GM18858 (cell line): ENCODE measurements around the gene MARCHF3.
"Not testable (repeated sequence)": the region's sequence is repeated elsewhere in the genome, so short reads cannot be mapped to it uniquely, and the experiment has no call there.

Experiments
- ATAC-seq: cut with Tn5 transposase; IDR thresholded peaks from one replicate; pipeline ENCODE4 v1.9.1; 2021; ENCODE audit not compliant: unreplicated experiment

The MARCHF3 gene

GRCh38 chr5:127013407-127013806, 17.0 kb downstream of the MARCHF3 start:
- ATAC-seq = no peak

GRCh38 chr5:127012916-127013315, 17.4 kb downstream of the MARCHF3 start:
- ATAC-seq = no peak

- peak; percentile 55 for ATAC-seq
Measured at GRCh38 chr5:127011961-127012644, 18.3 kb downstream of the MARCHF3 start.

GRCh38 chr5:127011153-127011552, 19.2 kb downstream of the MARCHF3 start:
- ATAC-seq = no peak

- ATAC-seq = no peak
Measured at GRCh38 chr5:127010362-127010761, 20.0 kb downstream of the MARCHF3 start.

GRCh38 chr5:127009784-127010183, 20.6 kb downstream of the MARCHF3 start:
- ATAC-seq = no peak

GRCh38 chr5:127008300-127008975, 21.9 kb downstream of the MARCHF3 start:
- ATAC-seq = no peak

- ATAC-seq = no peak
Measured at GRCh38 chr5:127007522-127007921, 22.8 kb downstream of the MARCHF3 start.

GRCh38 chr5:127006744-127007143, 23.6 kb downstream of the MARCHF3 start:
- no peak for ATAC-seq

- ATAC-seq = not testable (repeated sequence)
Measured at GRCh38 chr5:127005282-127005681, 25.1 kb downstream of the MARCHF3 start.

- no peak for ATAC-seq
Measured at GRCh38 chr5:127004721-127005120, 25.6 kb downstream of the MARCHF3 start.

- ATAC-seq = no peak
Measured at GRCh38 chr5:127003798-127004495, 26.4 kb downstream of the MARCHF3 start.

- ATAC-seq = no peak
Measured at GRCh38 chr5:127002390-127002789, 28.0 kb downstream of the MARCHF3 start.

GRCh38 chr5:127001621-127002296, 28.6 kb downstream of the MARCHF3 start:
- ATAC-seq = no peak

- no peak for ATAC-seq
Measured at GRCh38 chr5:126998895-126999570, 31.3 kb downstream of the MARCHF3 start.

GRCh38 chr5:126998201-126998631, 32.1 kb downstream of the MARCHF3 start:
- peak; percentile 64 for ATAC-seq

- no peak for ATAC-seq
Measured at GRCh38 chr5:126995689-126996088, 34.7 kb downstream of the MARCHF3 start.

- ATAC-seq = no peak
Measured at GRCh38 chr5:126995039-126995438, 35.3 kb downstream of the MARCHF3 start.

GRCh38 chr5:126994485-126994884, 35.9 kb downstream of the MARCHF3 start:
- ATAC-seq = no peak

GRCh38 chr5:126988021-126988569, 42.3 kb downstream of the MARCHF3 start:
- ATAC-seq = peak; percentile 97
